ENCODE data around the gene POU2AF1.

Gene POU2AF1

DNA sequence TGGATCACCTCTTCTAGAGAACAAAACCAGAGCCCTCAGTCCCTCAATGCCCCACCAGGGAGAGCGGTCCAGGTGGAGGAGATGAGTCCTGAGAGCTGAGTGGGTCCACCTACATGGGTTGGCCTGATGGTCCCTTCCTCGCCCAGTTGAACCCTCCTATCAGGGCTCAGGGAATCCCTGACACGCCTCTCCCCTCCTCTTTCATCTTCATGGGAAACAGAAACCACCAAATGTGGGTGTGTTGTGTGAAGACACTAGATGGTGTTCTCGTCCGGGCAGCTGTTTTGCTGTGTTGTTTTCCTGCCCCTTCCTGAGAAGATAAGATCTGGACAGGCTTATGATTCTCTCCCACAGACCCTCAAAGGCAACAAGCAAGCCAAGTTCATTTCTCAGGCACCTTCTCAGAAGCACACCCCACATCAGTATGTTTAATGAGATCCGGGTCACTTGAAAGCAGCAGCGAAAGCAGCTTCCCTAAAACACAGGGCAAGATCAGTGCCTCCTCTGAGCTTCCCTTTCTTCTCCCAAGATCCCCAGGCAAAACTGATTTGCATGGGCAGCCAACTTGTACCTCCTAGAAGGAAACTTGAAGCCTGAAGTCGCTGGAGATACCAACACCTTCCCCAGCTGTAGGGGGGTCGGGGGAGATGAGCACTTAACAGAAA is 35.3 kb upstream of the POU2AF1 start:
- Histone ChIP-seq H3K4me1 (peaks cover 65 to 77% (median 73%) of the 10 kb centered on the region in 10 experiments), H3K9me3 (replicated peaks in 1 of 11) (peaks cover 0 to 9% (median 0%) of the 10 kb centered on the region in 11 experiments; a peak in 8 of 22 replicates), H3K36me3 (no peaks in the 10 kb centered on the region), H4K20me1 (no peaks in the 10 kb centered on the region), H3K27me3 (no peaks in the 10 kb centered on the region), H3K27ac (peak overlapping the region; percentile 31 to 86 (median 75); a peak in 19 of 22 replicates), H3K4me3 (peak overlapping the region in 7 of 10 experiments; percentile 30 to 53 (median 41); a peak in 14 of 20 replicates), H3K4me2 (peak overlapping the region; percentile 82 to 93 (median 91)), H3K9ac (peak overlapping the region; percentile 13 to 67 (median 54); a peak in 18 of 22 replicates)
- no peak for TF ChIP-seq Cebpa-rat (IDR thresholded peaks at IDR 0.05)

DNA sequence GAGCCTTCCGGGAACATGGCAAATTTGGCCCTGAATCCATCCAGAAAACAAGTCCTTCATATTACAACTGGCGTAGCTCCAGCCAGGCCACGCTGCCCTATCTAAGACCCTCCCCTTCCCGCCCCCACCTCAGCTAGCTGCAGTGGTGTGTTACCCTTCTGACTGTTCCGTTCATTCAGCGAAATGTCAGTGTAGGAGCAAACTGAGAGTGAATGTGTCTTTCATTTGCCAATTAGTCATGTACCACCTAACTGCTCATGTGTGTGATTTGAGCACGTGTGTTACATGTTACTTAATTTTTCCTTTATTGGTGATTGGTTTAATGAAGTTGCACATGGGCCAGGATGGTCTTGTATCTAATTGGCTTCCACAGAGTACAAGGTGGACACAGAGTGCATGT is 34.8 kb upstream of the POU2AF1 start:
- Histone ChIP-seq H3K27me3 (no peaks in the 10 kb centered on the region), H4K20me1 (no peaks in the 10 kb centered on the region), H3K9me3 (replicated peaks in 1 of 11) (peaks cover 0 to 9% (median 0%) of the 10 kb centered on the region in 11 experiments; a peak in 2 of 22 replicates), H3K4me1 (peaks cover 65 to 77% (median 73%) of the 10 kb centered on the region in 10 experiments), H3K4me3 (peak overlapping the region in 3 of 10 experiments; percentile 33 to 41 (median 41); a peak in 2 of 20 replicates), H3K36me3 (no peaks in the 10 kb centered on the region), H3K27ac (peak overlapping the region in 9 of 11 experiments; percentile 46 to 86 (median 77); a peak in 11 of 22 replicates), H3K4me2 (peak overlapping the region; percentile 82 to 93 (median 91)), H3K9ac (peak overlapping the region in 3 of 11 experiments; percentile 54 to 65 (median 61); a peak in 5 of 22 replicates)
- no peak for TF ChIP-seq Cebpa-rat (IDR thresholded peaks at IDR 0.05)

DNA sequence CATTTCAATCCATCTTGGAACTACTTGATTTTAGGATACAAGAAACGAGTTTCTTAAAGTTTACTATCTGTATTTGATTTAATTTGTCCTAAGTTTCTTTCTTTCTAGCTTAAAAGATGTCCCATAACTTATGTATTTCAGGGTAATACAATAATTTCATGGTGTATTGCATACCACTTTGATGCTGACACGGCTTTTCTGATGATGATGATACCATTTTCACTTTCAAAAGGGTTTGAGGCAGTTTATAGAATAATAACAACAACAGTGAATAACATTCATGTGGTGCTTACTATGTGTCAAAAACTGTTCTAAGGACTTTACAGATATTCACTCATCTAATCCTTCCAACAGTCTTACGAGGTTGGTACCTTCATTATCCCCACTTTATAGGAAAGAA is 33.2 kb upstream of the POU2AF1 start:
- no peaks in the 10 kb centered on the region for H3K27me3 ChIP-seq
- no peaks in the 10 kb centered on the region for H4K20me1 ChIP-seq
- H3K4me3 ChIP-seq: no peak overlapping the region
- H3K27ac ChIP-seq: no peak overlapping the region
- no peak for TF ChIP-seq Cebpa-rat (IDR thresholded peaks at IDR 0.05)
- H3K4me2 ChIP-seq: no peak overlapping the region
- H3K9me3 ChIP-seq (replicated peaks in 1 of 11): peaks cover 0 to 9% (median 0%) of the 10 kb centered on the region in 11 experiments; a peak in 2 of 22 replicates
- no peaks in the 10 kb centered on the region for H3K36me3 ChIP-seq
- H3K9ac ChIP-seq: no peak overlapping the region
- peaks cover 61 to 77% (median 72%) of the 10 kb centered on the region in 10 experiments for H3K4me1 ChIP-seq

GRCh38 chr11:111411456-111411855 is 32.4 kb upstream of the POU2AF1 start:
- no peaks in the 10 kb centered on the region for H3K27me3 ChIP-seq
- no peaks in the 10 kb centered on the region for H4K20me1 ChIP-seq
- no peaks in the 10 kb centered on the region for H3K36me3 ChIP-seq
- peaks cover 53 to 73% (median 66%) of the 10 kb centered on the region in 10 experiments for H3K4me1 ChIP-seq
- H3K9ac ChIP-seq: no peak overlapping the region
- H3K27ac ChIP-seq: no peak overlapping the region
- 0 out of 22 replicates have a peak overlapping the region, but pooled peaks of 1 of the 11 experiments have one; percentile 2 for H3K4me2 ChIP-seq
- H3K4me3 ChIP-seq: no peak overlapping the region
- H3K9me3 ChIP-seq (replicated peaks in 1 of 11): peaks cover 0 to 9% (median 0%) of the 10 kb centered on the region in 11 experiments; a peak in 2 of 22 replicates
- no peak for TF ChIP-seq Cebpa-rat (IDR thresholded peaks at IDR 0.05)

GRCh38 chr11:111410951-111411350 is 31.9 kb upstream of the POU2AF1 start:
- H3K36me3 ChIP-seq: no peaks in the 10 kb centered on the region
- H3K4me3 ChIP-seq: no peak overlapping the region
- no peak for TF ChIP-seq Cebpa-rat (IDR thresholded peaks at IDR 0.05)
- 0 out of 22 replicates have a peak overlapping the region, but pooled peaks of 1 of the 11 experiments have one; percentile 2 for H3K4me2 ChIP-seq
- H3K9me3 ChIP-seq (replicated peaks in 1 of 11): peaks cover 0 to 9% (median 0%) of the 10 kb centered on the region in 11 experiments; a peak in 2 of 22 replicates
- H3K27me3 ChIP-seq: no peaks in the 10 kb centered on the region
- H4K20me1 ChIP-seq: no peaks in the 10 kb centered on the region
- H3K9ac ChIP-seq: no peak overlapping the region
- no peak overlapping the region for H3K27ac ChIP-seq
- peaks cover 48 to 69% (median 66%) of the 10 kb centered on the region in 10 experiments for H3K4me1 ChIP-seq

DNA sequence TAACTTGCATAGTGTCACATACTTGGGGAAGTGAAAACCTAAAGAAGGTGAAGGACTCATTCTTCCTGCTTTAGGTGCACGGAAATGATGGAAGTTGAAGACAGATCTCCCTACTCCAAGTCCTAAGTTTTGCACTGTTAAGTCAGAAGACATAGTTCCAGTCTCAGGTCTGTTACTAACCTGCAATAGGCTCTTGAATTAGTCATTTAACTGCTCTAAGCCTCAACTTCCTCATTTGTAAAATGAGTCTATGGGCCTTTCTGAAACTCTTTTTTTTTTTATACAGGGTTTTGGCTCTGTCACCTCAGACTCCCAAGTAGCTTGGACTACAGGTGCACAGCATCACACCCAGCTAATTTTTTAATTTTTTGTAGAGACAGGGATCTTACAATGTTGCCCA is 30.8 kb upstream of the POU2AF1 start:
- no peak overlapping the region for H3K4me3 ChIP-seq
- no peak for TF ChIP-seq Cebpa-rat (IDR thresholded peaks at IDR 0.05)
- peaks cover 37 to 58% (median 56%) of the 10 kb centered on the region in 10 experiments for H3K4me1 ChIP-seq
- no peaks in the 10 kb centered on the region for H3K27me3 ChIP-seq
- peak overlapping the region in 7 of 11 experiments; percentile 2 to 61 (median 39); a peak in 7 of 22 replicates for H3K27ac ChIP-seq
- no peaks in the 10 kb centered on the region for H3K36me3 ChIP-seq
- H4K20me1 ChIP-seq: no peaks in the 10 kb centered on the region
- H3K9ac ChIP-seq: no peak overlapping the region
- H3K9me3 ChIP-seq (replicated peaks in 1 of 11): peaks cover 0 to 9% (median 2%) of the 10 kb centered on the region in 11 experiments; a peak in 12 of 22 replicates
- H3K4me2 ChIP-seq: peak overlapping the region in 10 of 11 experiments; percentile 40 to 82 (median 68); a peak in 18 of 22 replicates

DNA sequence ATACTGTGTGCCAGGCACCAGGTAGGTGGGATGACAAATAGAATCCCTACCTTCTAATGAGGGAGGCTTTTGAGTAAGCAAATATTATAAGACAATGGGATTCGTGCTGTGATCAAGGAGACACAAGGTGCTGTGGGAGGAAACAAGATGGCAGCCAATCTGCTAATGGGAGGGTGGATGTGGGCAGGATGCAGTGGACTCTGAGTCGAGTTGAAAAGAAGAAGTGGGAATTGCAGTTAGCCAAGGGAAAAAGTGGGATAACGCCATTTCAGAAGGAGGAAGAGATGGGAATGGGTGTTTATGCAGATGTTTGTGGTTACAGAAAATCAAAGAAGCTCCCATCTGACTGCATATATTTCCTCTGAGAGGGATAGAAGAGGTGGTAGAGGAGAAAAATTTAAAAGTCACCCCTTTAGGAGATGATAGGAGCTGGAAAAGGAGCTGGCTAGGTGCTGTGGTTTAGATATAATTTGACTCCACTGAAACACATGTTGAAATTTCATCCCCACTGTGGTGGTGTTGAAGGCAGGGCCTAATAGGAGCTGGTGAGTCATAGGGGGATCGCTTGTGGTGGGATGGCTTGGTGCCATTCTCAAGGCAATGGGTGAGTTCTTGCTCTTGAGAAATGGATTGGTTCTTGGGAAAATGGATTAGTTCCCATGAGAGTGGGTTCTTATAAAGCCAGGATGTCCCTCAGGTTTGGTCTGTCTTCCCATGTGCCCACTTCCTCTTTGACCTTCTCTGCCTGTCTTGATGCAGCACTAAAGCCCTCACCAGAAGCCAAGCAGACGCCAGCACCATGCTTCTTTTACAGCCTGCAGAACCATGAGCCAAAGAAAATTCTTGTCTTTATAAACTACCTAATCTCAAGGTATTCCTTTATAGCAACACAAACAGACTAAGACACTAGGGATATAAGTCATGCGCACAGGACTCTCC is 30.0 kb upstream of the POU2AF1 start:
- no peak overlapping the region for H3K9ac ChIP-seq
- TF ChIP-seq Cebpa-rat (IDR thresholded peaks at IDR 0.05): no peak
- no peaks in the 10 kb centered on the region for H4K20me1 ChIP-seq
- no peak overlapping the region; a peak in 1 of 20 replicates for H3K4me3 ChIP-seq
- peak overlapping the region; percentile 30 to 82 (median 68) for H3K4me2 ChIP-seq
- peaks cover 29 to 50% (median 47%) of the 10 kb centered on the region in 10 experiments for H3K4me1 ChIP-seq
- peak overlapping the region in 8 of 11 experiments; percentile 10 to 61 (median 35); a peak in 13 of 22 replicates for H3K27ac ChIP-seq
- H3K9me3 ChIP-seq (replicated peaks in 1 of 11): peaks cover 7 to 17% (median 10%) of the 10 kb centered on the region in 11 experiments
- peaks cover 0 to 6% (median 0%) of the 10 kb centered on the region in 11 experiments; a peak in 4 of 22 replicates for H3K36me3 ChIP-seq
- H3K27me3 ChIP-seq: no peaks in the 10 kb centered on the region

- Histone ChIP-seq H3K4me3 (no peak overlapping the region), H3K27ac (peak overlapping the region in 6 of 11 experiments; percentile 18 to 61 (median 48); a peak in 7 of 22 replicates), H3K4me1 (peaks cover 26 to 42% (median 38%) of the 10 kb centered on the region in 10 experiments), H3K9ac (no peak overlapping the region), H3K9me3 (replicated peaks in 1 of 11) (peaks cover 21 to 29% (median 24%) of the 10 kb centered on the region in 11 experiments), H3K27me3 (no peaks in the 10 kb centered on the region), H3K4me2 (peak overlapping the region in 10 of 11 experiments; percentile 30 to 82 (median 68); a peak in 19 of 22 replicates), H3K36me3 (peaks cover 0 to 9% (median 0%) of the 10 kb centered on the region in 11 experiments; a peak in 4 of 22 replicates), H4K20me1 (no peaks in the 10 kb centered on the region)
- no peak for TF ChIP-seq Cebpa-rat (IDR thresholded peaks at IDR 0.05)
These were observed 28.6 kb upstream of the POU2AF1 start for GRCh38 chr11:111407652-111408051.

Data from BLaER1 treated with 17β-estradiol and CSF1 and Interleukin-3, amounts not matched to agents 10 nM and 100 nM (cell line).